ENCODE results near the gene DCLK1. TPM values are rescaled to one million over a fixed set of nuclear protein-coding genes. Genes with fewer than 3 reads are reported as not detected.

The DCLK1 gene
- total and polyA plus RNA-seq, 2 donors (not counting 1 experiment from before 2014, with no cell fraction given): 0.56 to 6.3 TPM

DNA sequence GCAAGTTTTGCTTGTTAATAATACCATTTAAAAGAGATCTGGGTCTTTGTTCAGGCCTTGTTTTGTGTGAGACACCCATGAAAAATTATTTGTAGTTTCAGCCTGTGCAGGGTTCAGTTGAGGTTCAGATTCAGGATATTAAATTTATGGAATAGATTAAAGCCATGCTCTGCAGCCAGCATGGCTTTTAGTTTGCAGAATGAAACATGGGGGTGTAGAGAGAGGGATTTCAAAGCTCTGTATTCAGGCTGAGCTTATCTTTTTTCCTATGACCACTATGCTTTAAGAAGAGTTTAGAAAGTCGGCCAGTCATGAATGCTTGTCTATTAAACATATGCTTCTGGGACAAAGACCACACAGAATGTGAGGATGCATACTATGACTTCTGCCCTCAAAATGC lies 73.6 kb downstream of the DCLK1 start:
- TF ChIP-seq, protein P1, sequence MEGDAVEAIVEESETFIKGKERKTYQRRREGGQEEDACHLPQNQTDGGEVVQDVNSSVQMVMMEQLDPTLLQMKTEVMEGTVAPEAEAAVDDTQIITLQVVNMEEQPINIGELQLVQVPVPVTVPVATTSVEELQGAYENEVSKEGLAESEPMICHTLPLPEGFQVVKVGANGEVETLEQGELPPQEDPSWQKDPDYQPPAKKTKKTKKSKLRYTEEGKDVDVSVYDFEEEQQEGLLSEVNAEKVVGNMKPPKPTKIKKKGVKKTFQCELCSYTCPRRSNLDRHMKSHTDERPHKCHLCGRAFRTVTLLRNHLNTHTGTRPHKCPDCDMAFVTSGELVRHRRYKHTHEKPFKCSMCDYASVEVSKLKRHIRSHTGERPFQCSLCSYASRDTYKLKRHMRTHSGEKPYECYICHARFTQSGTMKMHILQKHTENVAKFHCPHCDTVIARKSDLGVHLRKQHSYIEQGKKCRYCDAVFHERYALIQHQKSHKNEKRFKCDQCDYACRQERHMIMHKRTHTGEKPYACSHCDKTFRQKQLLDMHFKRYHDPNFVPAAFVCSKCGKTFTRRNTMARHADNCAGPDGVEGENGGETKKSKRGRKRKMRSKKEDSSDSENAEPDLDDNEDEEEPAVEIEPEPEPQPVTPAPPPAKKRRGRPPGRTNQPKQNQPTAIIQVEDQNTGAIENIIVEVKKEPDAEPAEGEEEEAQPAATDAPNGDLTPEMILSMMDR (conservative IDR thresholded peaks at IDR 0.05 in 1 of 2, IDR thresholded peaks at IDR 0.05 in 1 of 2; ENCODE audit: low read depth in 1 of 2, low read length in 2 of 2): no peak
- TF ChIP-seq EZH2 (IDR thresholded peaks at IDR 0.05; ENCODE audit: low read length, missing control alignments): no peak
- no peak overlapping the region for H3K4me2 ChIP-seq (ENCODE audit: extremely low read depth, insufficient read depth, low read length)
- no peaks in the 10 kb centered on the region for H3K4me1 ChIP-seq (ENCODE audit: control insufficient read depth, extremely low read depth, insufficient read depth, low read length)
- no peaks in the 10 kb centered on the region for H3K36me3 ChIP-seq (ENCODE audit: control insufficient read depth, insufficient read depth, low read length)
- H2AFZ ChIP-seq (ENCODE audit: low read length): no peak overlapping the region
- H3K79me2 ChIP-seq (ENCODE audit: control insufficient read depth, insufficient read depth, low read length): no peaks in the 10 kb centered on the region
- no peaks in the 10 kb centered on the region for H3K27me3 ChIP-seq (ENCODE audit: control insufficient read depth, insufficient read depth, low read length)
- no peak overlapping the region for H3K27ac ChIP-seq (ENCODE audit: insufficient read depth, low read length)
- H3K4me3 ChIP-seq (replicated peaks in 1 of 4; ENCODE audit: control extremely low read depth in 1 of 4, insufficient read depth in 1 of 4, low read depth in 3 of 4, low read length in 4 of 4): no peak overlapping the region
- H3K9me3 ChIP-seq (ENCODE audit: control insufficient read depth, insufficient read depth, low read depth, low read length): no peaks in the 10 kb centered on the region
- no peak for DNase-seq (ENCODE audit: low read depth in 2 of 2)
- no peaks in the 10 kb centered on the region for H4K20me1 ChIP-seq (ENCODE audit: control insufficient read depth, extremely low read depth, insufficient read depth, low read length)
- H3K9ac ChIP-seq (ENCODE audit: insufficient read depth, low read length): no peak overlapping the region

DNA sequence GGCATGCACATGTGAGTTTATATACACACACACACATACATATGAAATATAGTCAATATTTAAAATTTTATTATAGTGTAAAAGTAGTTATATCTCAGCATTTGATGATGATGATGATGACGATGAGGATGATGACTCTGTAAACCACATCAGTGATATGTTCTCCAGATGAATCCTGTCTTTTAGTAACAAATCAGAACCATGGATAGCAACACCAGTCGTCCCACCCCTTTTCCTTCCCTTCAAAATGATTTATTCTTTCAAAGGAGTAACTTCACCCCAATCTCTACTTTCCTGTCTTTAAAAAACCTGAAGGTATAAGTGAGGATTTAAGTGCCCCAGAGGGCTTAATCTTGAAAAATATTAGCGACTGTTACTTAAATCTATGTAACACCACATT lies 74.1 kb downstream of the DCLK1 start:
- Histone ChIP-seq H3K4me3 (replicated peaks in 1 of 4; ENCODE audit: control extremely low read depth in 1 of 4, insufficient read depth in 1 of 4, low read depth in 3 of 4, low read length in 4 of 4) (no peak overlapping the region), H2AFZ (ENCODE audit: low read length) (no peak overlapping the region), H3K36me3 (ENCODE audit: control insufficient read depth, insufficient read depth, low read length) (no peaks in the 10 kb centered on the region), H3K9me3 (ENCODE audit: control insufficient read depth, insufficient read depth, low read depth, low read length) (no peaks in the 10 kb centered on the region), H3K27me3 (ENCODE audit: control insufficient read depth, insufficient read depth, low read length) (no peaks in the 10 kb centered on the region), H3K4me1 (ENCODE audit: control insufficient read depth, extremely low read depth, insufficient read depth, low read length) (no peaks in the 10 kb centered on the region), H3K4me2 (ENCODE audit: extremely low read depth, insufficient read depth, low read length) (no peak overlapping the region), H3K79me2 (ENCODE audit: control insufficient read depth, insufficient read depth, low read length) (no peaks in the 10 kb centered on the region), H3K27ac (ENCODE audit: insufficient read depth, low read length) (no peak overlapping the region), H3K9ac (ENCODE audit: insufficient read depth, low read length) (no peak overlapping the region), H4K20me1 (ENCODE audit: control insufficient read depth, extremely low read depth, insufficient read depth, low read length) (no peaks in the 10 kb centered on the region)
- no peak for TF ChIP-seq EZH2 (IDR thresholded peaks at IDR 0.05; ENCODE audit: low read length, missing control alignments)
- TF ChIP-seq, protein P1 (conservative IDR thresholded peaks at IDR 0.05 in 1 of 2, IDR thresholded peaks at IDR 0.05 in 1 of 2; ENCODE audit: low read depth in 1 of 2, low read length in 2 of 2): no peak
- peak; percentile 3 to 5 for DNase-seq (ENCODE audit: low read depth in 2 of 2)

DNA sequence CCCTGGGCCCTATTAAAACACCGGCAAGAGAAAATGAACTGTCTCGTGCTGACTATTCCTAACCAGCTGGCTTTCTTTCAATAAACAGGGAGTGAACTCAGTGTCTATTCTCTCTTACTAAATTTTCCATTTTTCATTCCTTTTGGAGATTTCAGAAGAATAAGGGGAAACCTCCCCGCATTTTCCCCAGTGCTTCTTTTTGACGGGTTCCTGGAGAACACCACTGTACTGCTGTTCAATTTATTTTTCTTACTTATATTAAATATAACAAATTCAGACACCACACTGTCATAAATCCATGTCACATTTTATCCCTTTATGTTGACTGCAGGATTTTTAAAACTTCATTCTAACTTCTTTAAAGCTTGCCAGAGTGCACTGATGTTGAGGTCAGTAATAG lies 75.8 kb downstream of the DCLK1 start:
- Histone ChIP-seq H3K36me3 (ENCODE audit: control insufficient read depth, insufficient read depth, low read length) (no peaks in the 10 kb centered on the region), H3K4me2 (ENCODE audit: extremely low read depth, insufficient read depth, low read length) (no peak overlapping the region), H3K9me3 (ENCODE audit: control insufficient read depth, insufficient read depth, low read depth, low read length) (no peaks in the 10 kb centered on the region), H2AFZ (ENCODE audit: low read length) (no peak overlapping the region), H4K20me1 (ENCODE audit: control insufficient read depth, extremely low read depth, insufficient read depth, low read length) (no peaks in the 10 kb centered on the region), H3K27me3 (ENCODE audit: control insufficient read depth, insufficient read depth, low read length) (no peaks in the 10 kb centered on the region), H3K4me3 (replicated peaks in 1 of 4; ENCODE audit: control extremely low read depth in 1 of 4, insufficient read depth in 1 of 4, low read depth in 3 of 4, low read length in 4 of 4) (no peak overlapping the region), H3K4me1 (ENCODE audit: control insufficient read depth, extremely low read depth, insufficient read depth, low read length) (no peaks in the 10 kb centered on the region), H3K9ac (ENCODE audit: insufficient read depth, low read length) (no peak overlapping the region), H3K27ac (ENCODE audit: insufficient read depth, low read length) (no peak overlapping the region), H3K79me2 (ENCODE audit: control insufficient read depth, insufficient read depth, low read length) (no peaks in the 10 kb centered on the region)
- no peak for DNase-seq (ENCODE audit: low read depth in 2 of 2)
- no peak for TF ChIP-seq EZH2 (IDR thresholded peaks at IDR 0.05; ENCODE audit: low read length, missing control alignments)
- TF ChIP-seq, protein P1 (conservative IDR thresholded peaks at IDR 0.05 in 1 of 2, IDR thresholded peaks at IDR 0.05 in 1 of 2; ENCODE audit: low read depth in 1 of 2, low read length in 2 of 2): no peak
